ENCODE data around the gene LRBA.
"Not testable (repeated sequence)": the region's sequence is repeated elsewhere in the genome, so short reads cannot be mapped to it uniquely, and the experiment has no call there.

LRBA gene

GRCh38 chr4:150961566-150961965, 53.5 kb downstream of the LRBA start:
- H3K4me3 ChIP-seq (ENCODE audit: low read length) = no peak overlapping the region
- no peaks in the 10 kb centered on the region for H3K27me3 ChIP-seq (ENCODE audit: control insufficient read depth, insufficient read depth, low read length)
- H3K4me1 ChIP-seq (ENCODE audit: control insufficient read depth, insufficient read depth, low read length) = no peaks in the 10 kb centered on the region
- H3K36me3 ChIP-seq (ENCODE audit: control insufficient read depth, insufficient read depth, low read length) = no peaks in the 10 kb centered on the region
- no peak overlapping the region for H3K9ac ChIP-seq (ENCODE audit: low read length)
- no peak overlapping the region for H3K27ac ChIP-seq (ENCODE audit: low read depth, low read length)

DNA sequence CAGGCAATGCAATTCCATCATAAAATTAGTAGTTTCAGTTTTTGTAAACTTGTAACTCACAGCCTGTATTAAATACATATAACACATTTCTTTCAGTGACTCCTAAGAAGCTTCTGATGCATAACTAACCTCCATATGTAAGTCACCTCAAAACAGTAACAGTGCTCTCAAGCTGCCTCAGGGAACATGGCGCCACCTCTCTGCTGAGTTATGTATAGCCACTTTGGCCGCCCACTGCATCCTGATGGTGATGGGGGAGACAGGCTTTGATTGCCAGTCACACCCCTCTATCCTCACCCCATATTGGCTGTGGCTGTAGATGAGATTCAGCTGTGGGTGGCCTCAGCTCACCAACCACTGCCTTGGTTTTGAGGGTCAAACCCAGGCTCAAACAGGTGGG, 54.3 kb downstream of the LRBA start:
- Histone ChIP-seq H3K27me3 (ENCODE audit: control insufficient read depth, insufficient read depth, low read length) (no peaks in the 10 kb centered on the region), H3K4me3 (ENCODE audit: low read length) (no peak overlapping the region), H3K27ac (ENCODE audit: low read depth, low read length) (no peak overlapping the region), H3K4me1 (ENCODE audit: control insufficient read depth, insufficient read depth, low read length) (no peaks in the 10 kb centered on the region), H3K9ac (ENCODE audit: low read length) (no peak overlapping the region), H3K36me3 (ENCODE audit: control insufficient read depth, insufficient read depth, low read length) (no peaks in the 10 kb centered on the region)

GRCh38 chr4:150960079-150960478, 55.0 kb downstream of the LRBA start:
- H3K36me3 ChIP-seq (ENCODE audit: control insufficient read depth, insufficient read depth, low read length) = no peaks in the 10 kb centered on the region
- H3K4me1 ChIP-seq (ENCODE audit: control insufficient read depth, insufficient read depth, low read length) = no peaks in the 10 kb centered on the region

GRCh38 chr4:150957981-150958380, 57.1 kb downstream of the LRBA start:
- not testable (repeated sequence) for H3K27me3 ChIP-seq (ENCODE audit: control insufficient read depth, insufficient read depth, low read length); H3K9ac ChIP-seq (ENCODE audit: low read length); H3K4me3 ChIP-seq (ENCODE audit: low read length); H3K27ac ChIP-seq (ENCODE audit: low read depth, low read length); H3K36me3 ChIP-seq (ENCODE audit: control insufficient read depth, insufficient read depth, low read length); H3K4me1 ChIP-seq (ENCODE audit: control insufficient read depth, insufficient read depth, low read length)

More at GRCh38 chr4:150960079-150960478, 55.0 kb downstream of the LRBA start:
- no peak overlapping the region for H3K27ac ChIP-seq (ENCODE audit: low read depth, low read length)
- H3K4me3 ChIP-seq (ENCODE audit: low read length) = no peak overlapping the region
- H3K27me3 ChIP-seq (ENCODE audit: control insufficient read depth, insufficient read depth, low read length) = no peaks in the 10 kb centered on the region
- no peak overlapping the region for H3K9ac ChIP-seq (ENCODE audit: low read length)

DNA sequence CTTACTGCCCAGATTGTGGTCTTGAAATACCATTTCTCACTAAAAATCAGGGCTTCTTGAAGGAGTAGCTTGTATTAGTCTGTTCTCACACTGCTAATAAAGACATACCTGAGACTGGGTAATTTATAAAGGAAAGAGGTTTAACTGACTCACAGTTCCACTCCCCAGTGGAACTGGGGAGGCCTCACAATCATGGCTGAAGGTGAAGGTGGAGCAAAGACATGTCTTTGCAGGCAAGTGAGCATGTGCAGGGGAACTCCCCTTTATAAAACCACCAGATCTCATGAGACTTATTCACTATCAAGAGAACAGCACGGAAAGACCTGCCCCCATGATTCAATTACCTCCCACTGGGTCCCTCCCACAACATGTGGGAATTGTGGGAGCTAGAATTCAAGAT, 58.0 kb downstream of the LRBA start:
- H3K4me1 ChIP-seq (ENCODE audit: control insufficient read depth, insufficient read depth, low read length); H3K27ac ChIP-seq (ENCODE audit: low read depth, low read length); H3K9ac ChIP-seq (ENCODE audit: low read length); H3K4me3 ChIP-seq (ENCODE audit: low read length); H3K36me3 ChIP-seq (ENCODE audit: control insufficient read depth, insufficient read depth, low read length); H3K27me3 ChIP-seq (ENCODE audit: control insufficient read depth, insufficient read depth, low read length): not testable (repeated sequence)

- H3K36me3 ChIP-seq (ENCODE audit: control insufficient read depth, insufficient read depth, low read length); H3K27me3 ChIP-seq (ENCODE audit: control insufficient read depth, insufficient read depth, low read length); H3K27ac ChIP-seq (ENCODE audit: low read depth, low read length); H3K4me3 ChIP-seq (ENCODE audit: low read length); H3K9ac ChIP-seq (ENCODE audit: low read length); H3K4me1 ChIP-seq (ENCODE audit: control insufficient read depth, insufficient read depth, low read length): not testable (repeated sequence)
Measured at GRCh38 chr4:150953916-150954315, 61.2 kb downstream of the LRBA start.

- Histone ChIP-seq H3K9ac (ENCODE audit: low read length) (no peak overlapping the region), H3K4me3 (ENCODE audit: low read length) (no peak overlapping the region), H3K36me3 (ENCODE audit: control insufficient read depth, insufficient read depth, low read length) (no peaks in the 10 kb centered on the region), H3K27me3 (ENCODE audit: control insufficient read depth, insufficient read depth, low read length) (no peaks in the 10 kb centered on the region), H3K27ac (ENCODE audit: low read depth, low read length) (no peak overlapping the region), H3K4me1 (ENCODE audit: control insufficient read depth, insufficient read depth, low read length) (no peaks in the 10 kb centered on the region)
Measured at GRCh38 chr4:150952167-150952845, 62.8 kb downstream of the LRBA start.

- H3K27ac ChIP-seq (ENCODE audit: low read depth, low read length) = no peak overlapping the region
- H3K4me3 ChIP-seq (ENCODE audit: low read length) = no peak overlapping the region
- H3K9ac ChIP-seq (ENCODE audit: low read length) = no peak overlapping the region
- H3K27me3 ChIP-seq (ENCODE audit: control insufficient read depth, insufficient read depth, low read length) = no peaks in the 10 kb centered on the region
- H3K4me1 ChIP-seq (ENCODE audit: control insufficient read depth, insufficient read depth, low read length) = no peaks in the 10 kb centered on the region
- no peaks in the 10 kb centered on the region for H3K36me3 ChIP-seq (ENCODE audit: control insufficient read depth, insufficient read depth, low read length)
Measured at GRCh38 chr4:150950657-150951288, 64.3 kb downstream of the LRBA start.

- Histone ChIP-seq H3K4me3 (ENCODE audit: low read length) (no peak overlapping the region), H3K27ac (ENCODE audit: low read depth, low read length) (no peak overlapping the region), H3K36me3 (ENCODE audit: control insufficient read depth, insufficient read depth, low read length) (no peaks in the 10 kb centered on the region), H3K27me3 (ENCODE audit: control insufficient read depth, insufficient read depth, low read length) (no peaks in the 10 kb centered on the region), H3K9ac (ENCODE audit: low read length) (no peak overlapping the region), H3K4me1 (ENCODE audit: control insufficient read depth, insufficient read depth, low read length) (no peaks in the 10 kb centered on the region)
Measured at GRCh38 chr4:150949943-150950342, 65.1 kb downstream of the LRBA start.

- Histone ChIP-seq H3K36me3 (ENCODE audit: control insufficient read depth, insufficient read depth, low read length) (no peaks in the 10 kb centered on the region), H3K27ac (ENCODE audit: low read depth, low read length) (no peak overlapping the region), H3K27me3 (ENCODE audit: control insufficient read depth, insufficient read depth, low read length) (no peaks in the 10 kb centered on the region), H3K4me1 (ENCODE audit: control insufficient read depth, insufficient read depth, low read length) (no peaks in the 10 kb centered on the region), H3K9ac (ENCODE audit: low read length) (no peak overlapping the region), H3K4me3 (ENCODE audit: low read length) (no peak overlapping the region)
Measured at GRCh38 chr4:150949342-150949741, 65.7 kb downstream of the LRBA start.

DNA sequence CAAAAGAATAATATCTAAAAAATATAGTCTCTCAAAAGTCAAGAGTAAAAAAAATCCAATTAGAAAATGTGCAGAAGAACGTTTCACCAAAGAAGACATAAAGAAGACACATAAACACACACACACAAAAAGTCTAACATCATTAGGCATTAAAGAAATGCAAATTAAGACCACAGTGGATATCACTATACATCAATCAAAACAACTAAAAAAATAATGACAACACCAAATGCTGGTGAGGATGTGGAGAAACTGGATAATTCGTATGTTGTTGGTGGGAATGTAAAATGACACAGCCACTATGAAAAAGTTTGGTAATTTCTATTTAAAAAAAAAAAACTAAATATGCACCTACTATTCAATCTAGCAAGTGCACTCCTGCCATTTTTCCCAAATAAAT, 66.4 kb downstream of the LRBA start:
- no peak overlapping the region for H3K4me3 ChIP-seq (ENCODE audit: low read length)
- H3K27ac ChIP-seq (ENCODE audit: low read depth, low read length) = no peak overlapping the region
- no peaks in the 10 kb centered on the region for H3K36me3 ChIP-seq (ENCODE audit: control insufficient read depth, insufficient read depth, low read length)
- no peaks in the 10 kb centered on the region for H3K27me3 ChIP-seq (ENCODE audit: control insufficient read depth, insufficient read depth, low read length)
- H3K4me1 ChIP-seq (ENCODE audit: control insufficient read depth, insufficient read depth, low read length) = no peaks in the 10 kb centered on the region
- no peak overlapping the region for H3K9ac ChIP-seq (ENCODE audit: low read length)

DNA sequence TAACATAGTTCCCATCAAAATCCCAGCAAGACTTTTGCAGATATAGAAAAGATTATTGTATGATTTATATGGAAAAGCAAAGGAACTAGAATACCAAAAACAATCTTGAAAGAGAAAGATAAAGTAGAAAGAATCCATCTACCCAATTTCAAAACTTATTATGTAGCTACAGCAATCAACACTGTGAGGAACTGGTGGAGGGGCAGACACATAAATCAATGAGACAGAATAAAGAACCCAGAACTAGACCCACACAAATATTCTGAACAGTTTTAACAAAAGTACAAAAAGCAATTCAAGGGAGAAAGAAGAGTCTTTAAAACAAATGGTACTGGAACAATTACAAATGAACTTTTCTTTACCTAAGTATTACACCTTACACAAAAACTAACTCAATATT, 67.0 kb downstream of the LRBA start:
- Histone ChIP-seq H3K4me1 (ENCODE audit: control insufficient read depth, insufficient read depth, low read length) (no peaks in the 10 kb centered on the region), H3K27ac (ENCODE audit: low read depth, low read length) (no peak overlapping the region), H3K9ac (ENCODE audit: low read length) (no peak overlapping the region), H3K27me3 (ENCODE audit: control insufficient read depth, insufficient read depth, low read length) (no peaks in the 10 kb centered on the region), H3K4me3 (ENCODE audit: low read length) (no peak overlapping the region), H3K36me3 (ENCODE audit: control insufficient read depth, insufficient read depth, low read length) (no peaks in the 10 kb centered on the region)

DNA sequence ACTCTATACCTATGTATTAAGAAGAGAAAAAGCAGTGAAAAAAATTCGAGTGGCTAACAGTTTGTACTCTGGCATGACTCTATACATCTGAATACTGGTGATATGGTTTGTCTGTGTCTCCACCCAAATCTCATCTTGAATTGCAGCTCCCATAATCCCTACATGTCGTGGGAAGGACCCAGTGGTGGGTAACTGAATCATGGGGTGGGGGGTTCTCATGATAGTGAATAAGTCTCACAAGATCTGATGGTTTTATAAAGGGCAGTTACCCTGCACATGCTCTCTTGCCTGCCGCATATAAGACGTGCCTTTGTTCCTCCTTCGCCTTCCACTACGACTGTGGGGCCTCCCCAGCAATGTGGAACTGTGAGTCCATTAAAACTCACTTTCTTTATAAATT, 70.4 kb downstream of the LRBA start:
- no peaks in the 10 kb centered on the region for H3K36me3 ChIP-seq (ENCODE audit: control insufficient read depth, insufficient read depth, low read length)
- H3K9ac ChIP-seq (ENCODE audit: low read length) = no peak overlapping the region
- no peak overlapping the region for H3K27ac ChIP-seq (ENCODE audit: low read depth, low read length)
- H3K4me1 ChIP-seq (ENCODE audit: control insufficient read depth, insufficient read depth, low read length) = no peaks in the 10 kb centered on the region
- no peaks in the 10 kb centered on the region for H3K27me3 ChIP-seq (ENCODE audit: control insufficient read depth, insufficient read depth, low read length)
- H3K4me3 ChIP-seq (ENCODE audit: low read length) = no peak overlapping the region

All from rectal smooth muscle tissue (tissue), 1 donor.